ENCODE measurements around the gene CLMN.
A peak's percentile ranks its signal among the peaks of the same experiment; 100 is the strongest.

CLMN gene

DNA sequence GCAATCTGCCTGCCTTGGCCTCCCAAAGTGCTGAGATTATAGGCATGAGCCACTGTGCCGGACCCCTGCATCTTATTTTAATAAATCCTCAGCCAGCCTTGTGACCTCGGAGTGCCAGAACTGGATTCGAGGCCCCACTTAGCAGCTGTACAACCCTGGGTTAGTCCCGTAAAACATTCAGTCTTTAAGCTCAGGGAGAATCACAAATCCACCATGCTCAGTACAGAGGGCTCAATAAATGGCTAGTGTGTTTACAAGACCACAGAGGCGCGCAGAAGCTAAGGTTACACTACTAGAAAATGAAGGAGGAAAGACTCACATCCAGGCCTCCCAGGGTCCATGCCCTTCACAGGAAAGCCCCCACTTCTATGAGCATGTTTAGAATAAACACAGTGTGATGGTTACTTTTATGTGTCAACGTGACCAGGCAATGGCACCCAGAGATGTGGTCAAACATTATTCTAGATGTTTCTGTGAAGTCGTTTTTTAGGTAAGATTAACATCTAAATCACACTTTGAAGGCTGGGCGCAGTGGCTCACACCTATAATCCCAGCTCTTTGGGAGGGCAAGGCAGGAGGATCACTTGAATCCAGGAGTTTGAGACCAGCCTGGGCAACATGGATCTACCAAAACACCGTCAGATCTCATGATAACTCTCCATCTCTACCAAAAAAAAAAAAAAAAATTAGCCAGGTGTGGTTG, 55.3 kb downstream of the CLMN start:
- no peak for DNase-seq (ENCODE audit: extremely low read depth in 1 of 2, low read depth in 1 of 2)

DNA sequence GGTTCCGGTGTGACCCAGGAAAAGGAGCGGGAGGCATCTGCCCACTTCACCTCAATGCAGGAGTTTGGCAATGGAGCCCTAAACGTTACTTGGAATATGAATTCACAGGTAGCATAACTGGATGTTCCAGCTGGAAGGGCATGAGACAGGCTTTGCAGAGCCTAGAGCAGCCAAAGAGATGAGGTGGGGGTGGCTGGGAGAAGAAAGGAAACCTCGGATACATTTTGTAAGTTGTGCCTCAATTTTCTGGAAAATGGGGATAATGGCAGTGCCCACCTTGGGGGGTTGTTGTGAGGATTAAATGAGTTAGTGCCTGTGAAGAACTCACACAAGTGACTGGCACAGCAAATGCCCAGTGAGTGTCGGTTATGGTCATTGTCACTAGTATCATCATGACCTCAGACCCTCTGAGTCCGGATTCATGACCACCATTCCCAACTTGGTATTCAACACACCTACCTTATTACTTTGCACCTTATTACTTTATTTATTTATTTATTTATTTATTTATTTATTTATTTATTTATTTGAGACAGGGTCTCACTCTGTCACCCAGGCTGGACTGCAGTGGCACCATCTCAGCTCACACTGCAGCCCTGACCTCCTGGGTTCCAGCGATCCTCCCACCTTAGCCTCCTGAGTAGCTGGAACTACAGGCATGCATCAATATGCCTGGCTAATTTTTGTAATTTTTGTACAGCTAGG, 56.0 kb downstream of the CLMN start:
- DNase-seq (ENCODE audit: extremely low read depth in 1 of 2, low read depth in 1 of 2) = no peak

DNA sequence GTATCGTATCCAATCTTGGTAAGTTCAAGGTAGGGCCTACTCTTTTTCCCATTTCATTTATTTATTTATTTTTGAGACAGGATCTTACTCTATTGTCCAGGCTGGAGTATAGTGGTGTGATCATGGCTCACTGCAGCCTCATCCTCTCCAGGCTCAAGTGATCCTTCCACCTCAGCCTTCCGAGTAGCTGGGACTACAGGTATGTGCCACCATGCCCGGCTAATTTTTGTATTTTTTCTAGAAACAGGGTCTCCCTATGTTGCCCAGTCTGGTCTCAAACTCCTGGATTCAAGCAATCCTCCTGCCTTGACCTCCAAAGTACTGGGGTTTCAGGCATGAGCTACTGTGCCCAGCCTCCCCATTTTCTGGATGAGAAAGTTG, 57.2 kb downstream of the CLMN start:
- DNase-seq (ENCODE audit: extremely low read depth in 1 of 2, low read depth in 1 of 2) = no peak

DNA sequence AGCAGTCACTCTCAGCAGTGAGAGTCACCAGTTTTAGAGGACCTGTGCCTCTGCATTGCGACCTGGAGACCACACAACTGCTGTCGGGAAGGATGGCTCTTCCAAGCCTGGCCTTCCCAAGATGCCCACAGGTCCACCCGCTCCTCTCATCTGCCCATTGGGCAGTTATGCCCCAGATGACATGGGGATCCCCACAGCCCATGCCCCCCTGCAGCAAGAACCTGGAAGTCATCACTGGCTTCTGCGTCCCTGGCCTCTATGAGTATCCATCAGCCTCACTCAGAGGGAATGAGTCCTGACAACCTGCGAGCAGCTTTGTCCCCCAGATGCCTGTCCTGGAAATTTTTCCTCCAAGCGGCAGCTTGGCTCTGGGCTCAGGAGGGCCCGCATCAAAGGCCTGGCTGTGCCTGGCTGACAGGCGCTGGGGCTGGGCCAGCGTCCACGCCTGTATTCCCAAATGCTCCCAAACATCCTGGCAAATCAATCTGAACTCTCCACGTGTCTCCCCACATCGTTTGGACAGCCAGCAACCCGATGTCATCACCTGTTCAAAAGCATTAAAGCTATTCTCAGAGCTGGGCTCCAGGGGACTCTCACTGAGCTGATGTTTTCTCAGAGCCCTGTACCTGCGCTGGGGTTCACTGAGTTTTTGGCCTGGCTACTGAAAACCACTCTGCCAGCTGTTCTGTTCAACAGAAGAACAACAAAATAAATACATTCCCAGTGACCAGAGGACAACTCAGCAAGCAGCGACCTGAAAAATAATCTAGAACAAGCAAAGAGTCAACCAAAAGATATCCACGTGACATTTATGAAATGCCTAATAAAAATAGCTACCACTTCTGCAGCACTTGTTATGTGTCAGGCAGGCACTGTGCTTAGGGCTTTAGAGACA, 57.8 kb downstream of the CLMN start:
- no peak for DNase-seq (ENCODE audit: extremely low read depth in 1 of 2, low read depth in 1 of 2)

DNA sequence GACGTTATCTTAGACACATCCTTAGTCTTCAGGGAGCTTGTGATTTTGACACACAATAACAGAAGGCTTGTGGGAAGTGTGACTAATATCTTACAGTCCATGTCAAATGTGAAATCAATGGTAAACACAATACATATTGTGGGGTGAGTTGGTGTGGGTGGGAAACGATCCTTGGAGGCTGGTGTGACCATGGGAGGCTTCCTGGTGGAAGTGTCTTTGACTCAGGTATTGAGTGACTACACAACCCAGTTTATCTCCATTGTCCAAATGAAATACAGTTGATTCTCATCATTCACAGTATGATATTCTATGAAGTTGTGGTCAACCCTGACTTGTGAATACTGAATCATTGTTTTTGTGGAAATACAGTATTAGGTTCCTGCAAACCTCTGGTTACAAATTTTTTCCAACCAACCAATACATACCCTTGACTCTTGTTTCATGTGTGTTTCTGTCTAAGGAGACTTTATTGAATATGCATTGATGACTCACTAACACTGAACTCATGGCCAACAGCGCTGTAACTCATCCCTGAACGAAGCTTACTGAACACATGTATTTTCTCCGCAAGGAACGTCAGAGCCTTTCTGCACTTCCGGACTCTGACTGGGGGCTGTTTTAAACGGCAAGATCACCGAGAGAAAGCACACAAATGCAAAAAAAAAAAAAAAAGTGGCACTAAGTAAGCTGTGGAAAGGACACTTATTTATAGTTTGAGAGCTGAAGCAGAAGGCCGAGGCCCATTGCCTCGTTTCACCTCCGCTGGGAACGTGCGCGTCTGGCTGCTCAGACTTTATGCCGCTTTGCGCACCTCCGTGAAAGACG, 59.0 kb downstream of the CLMN start:
- DNase-seq (ENCODE audit: extremely low read depth in 1 of 2, low read depth in 1 of 2) = peak; percentile 18 to 50

DNA sequence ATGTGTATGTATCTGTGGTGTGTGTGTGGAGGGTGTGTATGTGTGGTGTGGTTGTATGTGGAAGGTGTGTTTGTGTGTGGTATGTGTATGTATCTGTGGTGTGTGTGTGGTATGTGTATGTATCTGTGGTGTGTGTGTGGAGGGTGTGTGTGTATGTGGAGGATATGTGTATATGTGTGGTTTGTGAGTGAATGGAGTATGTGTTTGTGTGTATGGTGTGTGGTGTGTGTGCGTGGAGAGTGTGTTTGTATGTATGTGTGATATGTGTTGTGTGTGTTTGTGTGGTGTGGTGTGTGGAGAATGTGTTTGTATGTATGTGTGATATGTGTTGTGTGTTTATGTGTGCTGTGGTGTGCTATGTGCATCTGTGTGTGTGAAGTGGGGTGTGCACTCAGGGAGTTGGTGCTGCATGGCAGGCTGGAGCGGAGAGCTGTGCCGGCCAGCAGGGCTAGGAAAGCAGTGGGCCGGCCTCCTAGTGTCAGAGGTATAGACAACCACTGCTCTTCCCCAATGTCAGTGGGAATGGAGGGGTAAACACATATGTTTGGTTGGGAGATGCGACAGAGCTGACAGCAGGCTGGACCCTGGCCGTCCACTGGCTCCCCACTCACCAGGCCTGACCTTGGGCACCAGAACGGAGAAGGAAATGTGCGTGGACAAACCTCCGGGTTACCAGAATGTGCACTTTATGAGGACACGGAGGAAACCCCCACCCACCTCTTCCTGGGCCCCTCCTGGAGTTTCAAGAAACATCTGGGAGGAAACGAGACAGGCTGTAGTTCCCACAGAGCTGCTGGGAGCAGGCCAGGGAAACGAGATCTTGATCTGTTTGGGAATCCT, 60.7 kb downstream of the CLMN start:
- no peak for DNase-seq (ENCODE audit: extremely low read depth in 1 of 2, low read depth in 1 of 2)

DNA sequence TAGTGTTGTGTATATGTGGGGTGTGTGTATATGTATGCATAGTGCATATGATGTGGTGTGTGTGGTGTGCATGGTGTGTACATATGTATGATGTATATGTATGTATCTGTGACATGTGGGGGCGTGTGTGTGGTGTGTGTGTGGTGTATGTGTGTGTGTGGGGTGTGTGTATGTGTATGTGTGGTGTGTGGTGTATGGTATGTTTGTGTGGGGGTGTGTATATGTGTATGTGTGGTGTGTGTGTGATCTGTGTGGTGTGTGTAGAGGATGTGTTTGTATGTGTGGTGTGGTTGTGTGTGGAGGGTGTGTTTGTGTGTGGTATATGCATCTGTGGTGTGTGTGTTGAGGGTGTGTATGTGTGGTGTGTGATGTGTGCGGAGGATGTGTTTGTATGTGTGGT, 61.6 kb downstream of the CLMN start:
- DNase-seq (ENCODE audit: extremely low read depth in 1 of 2, low read depth in 1 of 2) = no peak

DNA sequence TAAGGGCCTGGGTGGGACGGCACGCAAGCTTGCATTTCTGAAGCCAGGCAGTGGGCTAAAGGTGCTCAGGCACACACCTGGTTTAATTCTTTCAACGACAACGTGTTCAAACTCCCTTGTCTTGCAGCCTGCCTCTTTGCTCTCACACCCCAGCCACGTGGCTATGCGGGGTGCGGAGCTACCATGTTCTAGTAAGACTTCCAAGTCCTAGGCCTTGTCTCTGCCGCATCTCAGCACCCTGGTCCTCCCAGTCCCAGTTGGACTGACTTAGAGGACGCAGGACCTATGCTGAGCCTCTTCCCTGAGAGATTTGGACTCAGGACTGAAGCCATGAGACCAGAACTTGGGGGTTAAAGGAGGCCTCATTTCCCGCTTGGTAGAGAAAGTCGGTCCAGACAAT, 62.2 kb downstream of the CLMN start:
- DNase-seq (ENCODE audit: extremely low read depth in 1 of 2, low read depth in 1 of 2) = no peak

DNA sequence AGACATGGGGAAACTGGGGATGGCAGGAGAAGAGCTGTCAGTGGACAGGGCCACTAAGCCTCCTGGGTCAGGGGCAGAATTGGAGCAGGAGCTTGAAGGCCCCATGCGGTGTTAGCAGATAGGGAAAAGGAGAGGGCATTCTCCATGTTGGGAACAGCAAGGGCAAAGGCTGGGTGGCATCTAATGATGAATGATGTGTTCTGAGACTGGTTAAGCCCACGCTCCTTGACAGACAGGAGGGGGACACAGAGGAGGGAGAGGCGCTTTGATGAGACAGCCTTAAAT, 63.0 kb downstream of the CLMN start:
- no peak for DNase-seq (ENCODE audit: extremely low read depth in 1 of 2, low read depth in 1 of 2)

DNA sequence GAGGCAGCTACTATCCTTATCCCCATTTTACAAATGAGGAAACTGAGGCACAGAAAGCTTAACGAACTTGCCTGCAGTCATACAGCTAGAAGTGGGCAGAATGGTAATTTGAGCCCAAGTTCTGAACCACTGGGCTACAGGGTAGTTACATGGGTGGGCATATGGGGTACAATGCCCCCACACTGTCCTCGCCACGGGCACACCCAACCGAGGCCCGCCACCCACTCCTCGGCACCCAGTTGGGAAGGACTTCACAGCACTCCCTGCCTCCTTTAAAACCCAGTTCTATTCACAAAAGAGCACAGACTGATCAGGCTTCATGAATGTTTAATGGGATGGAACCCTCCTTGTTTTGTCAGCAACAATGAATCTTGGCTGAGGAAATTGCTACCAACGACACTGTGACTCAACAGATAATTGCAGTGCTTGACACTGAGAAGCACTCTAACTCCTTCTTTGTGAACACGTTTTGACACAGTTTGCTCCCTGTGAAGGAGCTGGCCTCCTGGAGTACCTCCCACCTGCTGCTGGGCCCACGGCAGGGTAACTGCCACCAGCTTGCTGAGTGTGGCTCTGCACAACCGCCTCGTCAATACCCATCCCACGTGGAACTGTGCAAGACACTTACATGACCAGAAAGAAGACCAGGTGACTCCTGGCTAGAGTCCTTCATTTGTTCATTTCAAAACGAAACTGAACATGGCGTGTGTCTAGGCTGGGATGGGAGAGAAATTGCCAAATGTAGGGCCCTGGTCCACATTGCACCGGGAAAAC, 63.5 kb downstream of the CLMN start:
- DNase-seq (ENCODE audit: extremely low read depth in 1 of 2, low read depth in 1 of 2) = no peak

DNA sequence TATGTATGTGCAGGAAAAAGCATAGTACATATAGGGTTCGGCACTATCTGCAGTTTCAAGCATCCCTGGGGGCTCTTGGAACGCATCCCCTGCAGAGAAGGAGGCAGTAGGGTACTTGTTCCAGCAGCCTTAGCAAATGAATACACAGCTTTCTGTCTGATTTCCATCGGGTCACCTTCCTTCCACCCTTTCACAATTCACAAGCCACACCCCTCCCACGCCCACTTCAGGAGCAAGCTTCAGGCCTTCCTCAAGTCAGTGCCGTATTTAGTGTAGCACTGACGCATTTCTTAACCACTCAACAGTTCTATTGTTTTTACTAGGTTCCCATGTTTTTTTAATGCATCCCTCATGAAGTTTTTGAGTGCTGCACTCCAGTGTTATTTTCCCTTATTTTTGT, 64.2 kb downstream of the CLMN start:
- DNase-seq (ENCODE audit: extremely low read depth in 1 of 2, low read depth in 1 of 2) = no peak

DNA sequence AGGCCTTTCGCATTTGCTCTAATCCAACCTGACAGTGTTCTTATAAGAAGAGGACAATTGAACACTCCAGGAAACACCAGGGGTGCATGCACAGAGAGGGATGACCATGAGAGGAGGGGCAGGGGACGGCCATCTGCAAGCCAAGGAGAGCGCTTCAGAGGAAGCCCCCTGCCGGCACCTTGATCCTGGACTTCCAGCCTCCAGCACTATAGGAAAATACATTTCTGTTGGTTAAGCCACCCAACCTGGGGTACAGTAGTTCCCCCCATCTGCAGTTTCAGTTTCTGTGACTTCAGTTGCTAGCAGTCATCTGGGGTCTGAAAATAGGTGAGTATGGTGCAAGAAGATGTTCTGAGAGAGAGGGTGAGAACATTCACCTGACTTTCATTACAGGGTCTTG, 64.7 kb downstream of the CLMN start:
- DNase-seq (ENCODE audit: extremely low read depth in 1 of 2, low read depth in 1 of 2) = no peak

DNA sequence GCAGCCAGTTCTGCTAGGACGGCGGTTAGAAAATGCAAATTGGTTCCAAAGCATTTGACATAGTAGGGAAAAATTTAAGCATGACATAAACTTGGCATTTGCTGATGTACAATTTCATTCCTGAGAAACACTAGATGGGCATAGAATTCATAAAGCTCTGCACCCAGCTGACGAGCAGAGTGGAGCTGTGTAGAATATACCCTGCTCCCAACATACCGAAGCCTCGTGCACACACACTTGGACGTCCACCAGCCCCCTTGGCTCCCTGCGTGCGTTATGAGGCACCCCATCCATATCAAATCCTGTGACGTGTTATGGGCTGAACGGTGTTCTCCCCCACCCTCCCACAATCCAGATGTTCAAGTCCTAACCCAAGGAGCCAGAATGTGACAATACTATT, 65.4 kb downstream of the CLMN start:
- DNase-seq (ENCODE audit: extremely low read depth in 1 of 2, low read depth in 1 of 2) = no peak

DNA sequence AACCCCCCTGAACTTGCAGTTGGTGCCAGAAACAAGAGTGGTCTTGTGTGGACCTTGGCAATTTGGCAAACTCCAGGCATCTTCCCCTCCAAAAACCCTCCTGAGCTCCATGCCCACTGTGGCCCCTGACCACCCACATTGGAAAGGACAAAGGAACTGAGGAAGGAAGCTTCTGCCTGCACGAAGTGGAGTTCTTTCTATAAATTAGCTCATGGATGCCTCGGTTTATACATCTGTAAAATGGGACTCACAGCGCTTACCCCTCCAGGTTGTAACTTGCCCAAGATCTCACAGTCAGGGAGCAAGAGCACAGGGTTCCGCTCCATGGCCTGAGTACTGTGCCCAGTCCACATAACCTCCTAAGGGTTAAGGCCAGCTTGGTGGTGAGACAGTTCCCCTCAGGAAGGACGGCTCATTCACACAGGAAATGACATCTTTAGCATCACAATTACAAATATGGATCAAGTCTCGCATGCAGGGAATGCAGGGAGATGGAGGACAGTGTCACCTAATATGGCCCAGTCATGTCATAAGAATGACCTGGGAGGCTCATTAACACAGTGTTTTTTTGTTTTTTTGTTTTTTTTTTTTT, 66.6 kb downstream of the CLMN start:
- DNase-seq (ENCODE audit: extremely low read depth in 1 of 2, low read depth in 1 of 2) = no peak

DNA sequence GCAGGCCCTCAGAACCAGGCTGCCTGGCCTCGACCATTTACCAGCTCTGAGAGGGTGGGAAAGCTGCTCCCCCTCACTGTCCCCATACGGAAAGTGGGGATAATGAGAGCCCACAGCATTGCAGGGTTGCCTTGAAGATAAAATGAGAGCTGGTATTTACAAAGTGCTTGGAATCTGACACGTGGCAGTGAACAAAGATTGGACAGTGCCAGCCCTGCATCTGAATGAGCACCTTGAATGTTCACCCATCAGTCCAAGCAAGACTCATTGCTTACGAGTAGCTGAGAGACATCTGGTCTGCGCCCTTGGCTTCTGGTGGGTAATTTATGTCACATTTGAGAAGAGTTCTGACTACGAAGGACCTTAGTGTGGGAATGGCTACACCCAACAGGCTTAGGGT, 67.5 kb downstream of the CLMN start:
- no peak for DNase-seq (ENCODE audit: extremely low read depth in 1 of 2, low read depth in 1 of 2)

DNA sequence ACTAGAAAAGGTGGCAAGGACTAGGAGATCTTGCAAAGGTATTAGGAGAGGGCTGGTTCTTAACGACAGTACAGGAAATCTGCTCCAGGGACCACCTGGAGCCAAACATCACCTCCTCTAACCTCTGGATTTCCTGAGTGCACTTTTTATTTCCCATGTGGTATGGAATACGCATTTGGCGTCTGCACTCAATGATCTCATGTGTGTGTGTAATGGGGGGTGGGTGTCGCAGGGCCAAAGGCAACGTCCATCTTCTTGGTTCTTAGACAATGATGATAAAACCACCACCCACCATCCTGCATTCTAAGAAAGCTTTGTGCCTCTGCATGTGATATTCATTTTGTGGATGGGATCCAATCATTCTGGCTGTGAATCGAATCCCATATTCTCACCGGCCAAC, 68.8 kb downstream of the CLMN start:
- DNase-seq (ENCODE audit: extremely low read depth in 1 of 2, low read depth in 1 of 2) = no peak

DNA sequence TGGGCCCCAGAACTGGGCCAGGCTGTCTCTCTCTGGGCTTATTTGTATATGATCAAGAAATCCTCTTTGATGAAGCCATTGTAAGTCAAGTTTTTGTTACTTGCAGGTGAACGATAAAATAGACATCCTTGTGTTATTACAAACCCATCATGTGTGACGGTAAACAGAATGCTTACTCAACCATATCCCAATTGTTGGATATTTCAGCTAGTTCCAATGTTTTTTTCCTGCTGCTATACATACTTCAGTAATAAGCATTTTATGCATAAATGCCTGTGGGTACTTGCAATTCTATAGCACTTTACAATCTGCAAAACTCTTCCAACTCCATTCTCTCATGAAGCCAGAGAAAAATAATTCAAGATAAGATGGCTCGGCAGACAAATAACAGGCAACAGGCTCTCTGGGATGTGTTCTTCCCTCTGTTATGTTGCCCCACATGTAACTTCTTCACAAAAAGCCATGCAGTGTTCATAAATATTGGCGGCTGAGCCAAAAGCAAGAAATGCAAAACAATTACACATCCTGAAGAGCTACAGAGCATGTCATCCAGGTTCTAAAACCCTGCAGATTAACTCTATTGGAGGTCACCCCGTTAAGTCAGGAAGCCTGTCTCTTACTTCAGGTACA, 69.5 kb downstream of the CLMN start:
- DNase-seq (ENCODE audit: extremely low read depth in 1 of 2, low read depth in 1 of 2) = no peak

DNA sequence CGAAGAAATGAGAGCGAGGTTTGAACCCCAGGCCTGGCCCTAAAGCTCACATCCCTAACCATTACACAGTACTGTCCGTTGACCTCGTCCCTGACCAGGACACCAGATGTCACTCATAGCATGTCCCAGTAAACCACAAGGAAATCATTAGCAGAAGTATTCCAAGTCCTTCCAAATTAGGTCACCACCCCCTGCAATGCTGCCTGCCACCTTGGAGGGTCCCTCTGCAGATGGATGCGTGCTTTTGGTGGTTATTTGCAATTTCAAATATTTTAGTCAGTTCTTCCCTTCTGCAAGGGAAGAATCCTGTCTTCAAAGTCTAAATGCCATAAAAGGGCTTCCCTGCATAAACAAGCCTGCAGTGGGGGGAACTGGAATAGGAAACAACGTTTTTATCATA, 71.3 kb downstream of the CLMN start:
- DNase-seq (ENCODE audit: extremely low read depth in 1 of 2, low read depth in 1 of 2) = no peak

DNA sequence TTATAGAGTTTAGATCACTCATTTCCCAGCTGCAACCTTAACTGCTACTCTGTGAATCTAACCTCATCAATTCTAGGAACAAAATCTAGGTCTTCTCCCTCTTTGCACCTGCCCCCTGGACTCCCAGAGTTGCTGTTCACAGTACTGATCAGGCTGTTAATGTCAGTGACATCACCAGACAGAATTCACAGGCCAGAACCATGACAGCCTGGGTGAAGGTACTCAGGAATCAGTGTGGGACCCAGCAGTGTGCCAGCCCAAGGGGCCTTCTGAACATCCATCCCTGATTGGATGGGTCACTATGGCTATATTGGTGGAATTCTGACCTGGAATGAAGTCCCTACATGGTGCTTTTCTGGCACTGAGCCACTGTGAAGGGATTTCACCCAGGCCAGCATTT, 72.8 kb downstream of the CLMN start:
- DNase-seq (ENCODE audit: extremely low read depth in 1 of 2, low read depth in 1 of 2) = no peak

Data from stimulated activated CD8-positive, alpha-beta memory T cell treated with anti-CD3 and anti-CD28 coated beads, Interleukin-7, amount 100 ng/mL, for 48 hours (primary cell).